GM18868 (cell line): ENCODE measurements around the gene MYH7B.

Source experiments
- ATAC-seq: cut with Tn5 transposase; IDR thresholded peaks from one replicate; pipeline ENCODE4 v1.9.1; 2021; ENCODE audit warnings: mild to moderate bottlenecking, moderate library complexity; ENCODE audit not compliant: unreplicated experiment

The MYH7B gene

GRCh38 chr20:34990231-34990630 lies 34.6 kb downstream of the MYH7B start:
- no peak for ATAC-seq

- no peak for ATAC-seq
These were observed 35.1 kb downstream of the MYH7B start for GRCh38 chr20:34990661-34991214.

GRCh38 chr20:34992751-34993417 lies 37.2 kb downstream of the MYH7B start:
- ATAC-seq, result no peak

GRCh38 chr20:34993941-34994508 lies 38.4 kb downstream of the MYH7B start:
- no peak for ATAC-seq

DNA sequence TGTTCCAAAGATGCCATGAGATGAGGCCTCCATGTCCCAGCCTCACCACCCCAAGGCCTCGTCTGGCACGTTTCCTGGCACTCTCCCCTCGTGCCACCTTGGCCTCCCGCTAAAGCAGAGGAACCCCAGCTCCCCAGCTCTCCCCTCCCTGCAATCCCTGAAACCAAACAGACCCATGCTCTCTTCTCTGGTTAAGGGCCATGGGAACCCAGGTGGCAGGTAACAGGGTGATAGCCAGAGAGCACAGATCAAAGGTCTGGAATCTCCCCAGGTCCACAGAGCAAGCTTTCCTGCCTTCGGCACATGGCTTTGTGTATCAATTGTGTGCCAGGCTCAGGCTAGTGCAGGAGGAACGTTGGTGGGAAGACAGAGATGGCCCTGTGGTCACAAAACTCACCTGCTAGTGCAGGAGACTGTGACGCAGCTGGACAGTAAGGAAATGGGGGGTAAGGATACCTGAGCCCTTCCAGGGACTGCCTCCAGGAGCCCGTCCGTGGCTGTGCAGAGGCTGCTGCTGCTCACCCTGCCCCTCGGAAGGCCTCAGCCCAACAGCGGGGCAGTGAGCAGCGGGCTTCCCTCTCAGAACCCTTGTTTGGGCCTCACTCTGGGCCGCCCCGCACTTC lies 39.0 kb downstream of the MYH7B start:
- no peak for ATAC-seq

DNA sequence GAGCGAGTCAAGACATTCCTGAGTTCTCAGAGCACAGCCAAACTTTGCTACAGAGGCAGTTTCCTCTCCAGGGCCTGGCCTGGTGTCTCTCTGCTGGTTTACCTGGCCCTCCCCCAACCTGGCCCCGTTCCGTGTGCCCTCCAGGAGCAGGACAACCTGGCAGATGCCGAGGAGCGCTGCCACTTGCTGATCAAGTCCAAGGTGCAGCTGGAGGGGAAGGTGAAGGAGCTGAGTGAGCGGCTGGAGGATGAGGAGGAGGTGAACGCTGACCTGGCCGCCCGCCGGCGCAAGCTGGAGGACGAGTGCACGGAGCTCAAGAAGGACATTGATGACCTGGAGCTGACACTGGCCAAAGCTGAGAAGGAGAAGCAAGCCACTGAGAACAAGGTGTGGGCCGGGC lies 39.5 kb downstream of the MYH7B start:
- ATAC-seq, result no peak

GRCh38 chr20:34995696-34996095 lies 40.0 kb downstream of the MYH7B start:
- no peak for ATAC-seq

DNA sequence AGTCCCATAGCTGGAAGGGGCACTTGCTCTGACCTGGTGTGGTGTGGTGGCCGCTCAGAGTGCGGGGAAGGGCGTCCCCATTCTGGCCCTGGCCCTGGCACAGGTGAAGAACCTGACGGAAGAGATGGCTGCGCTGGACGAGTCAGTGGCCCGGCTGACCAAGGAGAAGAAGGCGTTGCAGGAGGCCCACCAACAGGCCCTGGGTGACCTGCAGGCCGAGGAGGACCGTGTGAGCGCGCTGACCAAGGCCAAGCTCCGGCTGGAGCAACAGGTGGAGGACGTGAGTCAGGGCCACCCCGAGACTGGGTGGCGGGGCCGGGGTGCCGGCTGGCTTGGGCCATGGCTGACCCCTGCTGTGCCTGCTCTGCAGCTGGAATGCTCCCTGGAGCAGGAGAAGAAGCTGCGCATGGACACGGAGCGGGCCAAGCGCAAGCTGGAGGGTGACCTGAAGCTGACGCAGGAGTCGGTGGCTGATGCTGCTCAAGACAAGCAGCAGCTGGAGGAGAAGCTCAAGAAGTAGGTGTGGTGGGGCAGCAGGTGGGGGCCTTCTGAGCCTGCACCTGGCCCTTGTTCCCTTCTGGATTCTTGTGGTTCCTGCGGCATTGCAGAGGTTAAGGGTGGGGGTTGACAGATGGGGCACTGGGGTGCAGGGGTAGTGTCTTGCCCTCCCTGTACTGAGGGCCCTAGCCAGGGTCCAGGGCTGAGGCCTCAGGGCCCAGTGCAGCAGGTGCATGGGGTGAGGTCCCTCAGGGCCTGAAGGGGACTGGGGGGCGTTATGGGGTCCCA lies 40.8 kb downstream of the MYH7B start:
- ATAC-seq, result no peak

DNA sequence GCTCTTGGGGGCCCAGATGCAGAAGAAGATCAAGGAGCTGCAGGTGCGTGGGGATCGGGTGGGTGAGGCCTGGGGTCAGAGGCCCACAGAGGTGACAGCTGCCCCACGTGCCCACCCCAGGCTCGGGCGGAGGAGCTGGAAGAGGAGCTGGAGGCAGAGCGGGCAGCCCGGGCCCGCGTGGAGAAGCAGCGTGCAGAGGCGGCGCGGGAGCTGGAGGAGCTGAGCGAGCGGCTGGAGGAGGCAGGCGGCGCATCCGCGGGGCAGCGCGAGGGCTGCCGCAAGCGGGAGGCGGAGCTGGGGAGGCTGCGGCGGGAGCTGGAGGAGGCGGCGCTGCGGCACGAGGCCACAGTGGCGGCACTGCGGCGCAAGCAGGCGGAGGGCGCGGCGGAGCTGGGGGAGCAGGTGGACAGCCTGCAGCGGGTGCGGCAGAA lies 41.5 kb downstream of the MYH7B start:
- ATAC-seq, result no peak

- no peak for ATAC-seq
These were observed 42.1 kb downstream of the MYH7B start for GRCh38 chr20:34997774-34998173.

GRCh38 chr20:34998331-34998950 lies 42.8 kb downstream of the MYH7B start:
- no peak for ATAC-seq

DNA sequence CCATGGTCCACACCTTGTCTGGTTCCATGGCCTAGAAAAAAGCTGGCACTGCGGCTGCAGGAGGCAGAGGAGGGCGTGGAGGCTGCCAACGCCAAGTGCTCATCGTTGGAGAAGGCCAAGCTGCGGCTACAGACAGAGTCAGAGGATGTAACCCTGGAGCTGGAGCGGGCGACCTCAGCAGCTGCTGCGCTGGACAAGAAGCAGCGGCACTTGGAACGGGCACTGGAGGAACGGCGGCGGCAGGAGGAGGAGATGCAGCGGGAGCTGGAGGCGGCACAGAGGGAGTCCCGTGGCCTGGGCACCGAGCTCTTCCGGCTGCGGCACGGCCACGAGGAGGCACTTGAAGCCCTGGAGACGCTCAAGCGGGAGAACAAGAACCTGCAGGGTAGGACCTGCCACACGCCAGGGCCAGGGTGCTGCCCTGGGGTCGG lies 43.4 kb downstream of the MYH7B start:
- no peak for ATAC-seq

GRCh38 chr20:34999782-35000181 lies 44.1 kb downstream of the MYH7B start:
- ATAC-seq, result no peak

GRCh38 chr20:35000311-35000921 lies 44.7 kb downstream of the MYH7B start:
- no peak for ATAC-seq

DNA sequence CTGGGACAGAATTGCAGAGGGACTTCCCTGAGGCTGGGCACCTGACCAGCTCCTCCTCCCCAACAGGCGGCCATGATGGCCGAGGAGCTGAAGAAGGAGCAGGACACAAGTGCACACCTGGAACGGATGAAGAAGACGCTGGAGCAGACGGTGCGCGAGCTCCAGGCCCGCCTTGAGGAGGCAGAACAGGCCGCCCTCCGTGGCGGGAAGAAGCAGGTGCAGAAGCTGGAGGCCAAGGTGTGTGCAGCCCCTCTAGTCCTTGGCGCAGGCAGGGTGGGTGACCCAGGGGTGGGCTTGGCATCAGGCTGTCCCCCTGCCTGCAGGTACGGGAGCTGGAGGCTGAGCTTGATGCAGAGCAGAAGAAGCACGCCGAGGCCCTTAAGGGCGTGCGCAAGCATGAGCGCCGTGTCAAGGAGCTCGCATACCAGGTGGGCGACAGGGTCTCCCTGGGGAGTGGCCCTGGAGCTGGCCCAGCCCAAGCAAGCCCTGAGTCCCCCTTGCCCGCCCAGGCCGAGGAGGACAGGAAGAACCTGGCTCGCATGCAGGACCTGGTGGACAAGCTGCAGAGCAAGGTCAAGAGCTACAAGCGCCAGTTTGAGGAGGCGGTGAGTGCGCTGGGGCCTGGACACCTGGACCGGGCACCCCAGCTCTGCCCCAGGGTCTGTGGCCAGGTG lies 45.4 kb downstream of the MYH7B start:
- no peak for ATAC-seq

- ATAC-seq, result no peak
These were observed 46.1 kb downstream of the MYH7B start for GRCh38 chr20:35001596-35002362.

- no peak for ATAC-seq
These were observed 47.0 kb downstream of the MYH7B start for GRCh38 chr20:35002426-35003210.
